Measurements from ENCODE around the gene KIF14.
A peak's percentile ranks its signal among the peaks of the same experiment; 100 is the strongest.

The KIF14 gene

DNA sequence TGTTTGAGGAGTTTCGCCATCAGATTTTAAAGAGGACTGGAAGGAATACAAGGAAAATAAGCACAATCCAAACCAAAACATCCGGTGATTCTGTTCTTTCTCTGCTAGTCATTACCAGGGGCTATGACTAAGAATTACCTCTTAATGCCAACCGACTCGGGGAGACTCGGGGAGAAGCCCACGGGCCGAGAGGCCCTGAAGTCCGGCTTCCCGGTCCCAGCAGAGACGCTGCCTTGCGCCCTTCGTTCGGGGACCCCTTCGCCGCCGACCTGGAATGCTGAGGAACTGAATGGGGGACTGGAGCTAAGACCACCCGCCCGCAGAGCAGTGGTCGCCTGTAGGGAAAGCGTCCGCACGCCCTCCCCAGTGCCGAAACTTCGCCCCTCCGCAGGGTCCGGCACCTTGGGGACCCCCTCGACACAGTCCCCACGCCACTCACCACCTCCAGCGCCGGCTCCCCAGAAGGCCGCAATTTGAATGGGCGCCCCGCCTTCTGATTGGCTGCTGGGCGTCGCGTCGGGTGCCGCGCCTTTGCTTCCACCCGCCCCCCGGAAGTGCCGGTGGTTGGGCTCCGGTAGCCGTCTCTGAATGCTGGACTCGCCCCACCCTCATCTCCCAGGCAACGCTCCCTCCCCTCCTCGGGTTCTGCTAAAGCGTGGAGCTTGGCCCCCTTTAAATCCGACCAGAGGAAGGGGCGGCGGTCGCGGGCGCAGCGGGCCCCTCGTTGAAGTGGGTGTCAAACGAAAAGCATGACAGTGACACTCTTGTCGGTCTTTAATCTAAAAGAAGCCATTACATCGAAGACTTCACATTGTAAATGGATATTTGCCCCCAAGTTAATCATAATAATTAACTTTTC, at the start of gene KIF14:
KIF14 (minus strand) TSS at position 479 of the 859 bp plus-strand sequence. CDS start 2,028 bp downstream, outside the sequence.
- peak; percentile 76 to 83 for DNase-seq (ENCODE audit: low read depth in 2 of 2)

DNA sequence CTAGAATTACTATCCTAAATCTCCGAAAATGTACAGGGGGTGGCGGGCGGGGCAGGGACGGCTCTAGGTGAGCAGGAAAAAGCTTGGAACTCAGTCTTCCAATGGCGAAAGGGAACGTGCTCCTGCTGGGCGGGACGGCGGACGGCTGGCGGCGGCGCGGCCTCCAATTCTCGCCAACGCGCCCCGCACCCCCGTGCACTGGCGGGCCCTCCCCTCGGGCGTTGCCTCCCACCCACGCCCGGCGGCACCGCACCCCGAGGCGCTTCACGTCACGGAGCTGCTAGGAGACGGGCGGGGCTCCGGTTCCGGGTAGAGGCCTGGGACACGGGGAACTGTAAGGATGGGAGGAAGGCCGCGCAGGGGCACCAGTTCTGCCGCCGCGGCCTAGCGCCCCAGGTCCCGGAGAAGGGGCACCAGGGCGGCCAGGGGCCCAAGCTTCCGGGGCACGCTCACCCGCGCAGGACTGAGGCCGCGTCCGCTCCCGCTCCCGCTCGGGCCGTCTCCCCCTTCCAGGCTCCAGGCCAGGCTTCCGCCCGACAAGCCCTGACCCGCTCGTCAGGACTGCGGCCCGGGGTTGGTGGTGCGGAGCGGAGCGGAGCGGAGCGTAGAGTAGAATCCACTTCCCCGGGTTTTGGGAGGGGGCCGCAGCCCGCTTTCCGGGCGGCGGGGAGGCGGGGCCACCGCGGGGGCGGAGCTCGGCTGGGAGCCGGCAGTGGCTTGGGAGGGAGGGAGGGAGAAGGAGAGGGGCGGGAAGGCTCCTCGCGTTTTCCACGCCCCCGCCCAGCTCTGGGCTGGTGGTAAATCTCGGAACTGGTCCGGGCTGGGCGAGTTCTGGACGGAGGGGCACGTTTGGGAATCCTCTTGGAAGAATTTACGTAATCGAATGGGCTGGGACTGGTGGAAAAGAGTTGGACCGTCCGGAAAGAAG, 49.0 kb upstream of the KIF14 start, which contains the start of gene DDX59:
DDX59 (minus strand) TSS at position 594 of the 928 bp plus-strand sequence. CDS start 3,167 bp downstream, outside the sequence.
- DNase-seq (ENCODE audit: low read depth in 2 of 2) = peak; percentile 82 to 91

GRCh38 chr1:200668514-200669313, 48.2 kb upstream of the KIF14 start:
- no peak for DNase-seq (ENCODE audit: low read depth in 2 of 2)

- DNase-seq (ENCODE audit: low read depth in 2 of 2) = no peak
These were observed 45.8 kb upstream of the KIF14 start for GRCh38 chr1:200666309-200666708.

DNA sequence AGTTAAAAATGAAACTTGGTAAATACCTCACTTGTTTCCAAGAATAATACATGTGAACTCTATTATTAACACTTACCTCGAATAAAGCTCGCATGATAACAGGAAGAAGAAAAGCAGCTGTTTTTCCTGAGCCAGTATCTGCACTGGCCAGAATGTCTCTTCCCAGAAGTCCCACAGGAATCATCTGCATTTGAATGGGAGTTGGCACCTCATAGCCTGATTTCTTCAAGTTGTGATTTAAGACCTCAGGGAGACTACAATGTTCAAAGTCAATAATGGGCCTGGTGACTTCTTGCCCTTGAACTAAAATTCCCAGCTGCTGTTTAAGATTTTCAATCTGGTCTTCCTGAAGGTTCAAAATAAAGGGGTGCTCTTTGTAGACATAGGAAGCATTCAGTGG, 45.3 kb upstream of the KIF14 start:
- DNase-seq (ENCODE audit: low read depth in 2 of 2) = no peak

- DNase-seq (ENCODE audit: low read depth in 2 of 2) = no peak
These were observed 40.2 kb upstream of the KIF14 start for GRCh38 chr1:200660719-200661118.

DNA sequence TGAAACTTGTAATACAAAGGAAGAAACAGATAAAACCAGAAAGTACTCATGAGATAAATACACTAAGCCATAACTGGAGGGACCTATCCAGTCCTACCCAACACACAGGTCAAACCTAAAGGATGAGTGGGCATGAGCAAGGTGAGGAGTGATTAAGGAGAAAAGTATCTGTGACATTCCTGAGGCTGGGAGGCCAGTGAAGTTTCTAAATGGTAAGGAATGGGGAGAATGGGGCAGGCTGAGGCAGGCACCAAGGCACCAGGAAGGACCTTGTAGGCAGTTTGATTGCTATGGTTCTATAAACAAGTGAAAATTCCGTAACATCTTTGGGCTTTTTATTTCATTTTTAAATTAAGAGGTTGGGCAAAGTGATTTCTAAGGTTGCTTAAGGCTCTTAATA, 38.7 kb upstream of the KIF14 start:
- no peak for DNase-seq (ENCODE audit: low read depth in 2 of 2)

DNA sequence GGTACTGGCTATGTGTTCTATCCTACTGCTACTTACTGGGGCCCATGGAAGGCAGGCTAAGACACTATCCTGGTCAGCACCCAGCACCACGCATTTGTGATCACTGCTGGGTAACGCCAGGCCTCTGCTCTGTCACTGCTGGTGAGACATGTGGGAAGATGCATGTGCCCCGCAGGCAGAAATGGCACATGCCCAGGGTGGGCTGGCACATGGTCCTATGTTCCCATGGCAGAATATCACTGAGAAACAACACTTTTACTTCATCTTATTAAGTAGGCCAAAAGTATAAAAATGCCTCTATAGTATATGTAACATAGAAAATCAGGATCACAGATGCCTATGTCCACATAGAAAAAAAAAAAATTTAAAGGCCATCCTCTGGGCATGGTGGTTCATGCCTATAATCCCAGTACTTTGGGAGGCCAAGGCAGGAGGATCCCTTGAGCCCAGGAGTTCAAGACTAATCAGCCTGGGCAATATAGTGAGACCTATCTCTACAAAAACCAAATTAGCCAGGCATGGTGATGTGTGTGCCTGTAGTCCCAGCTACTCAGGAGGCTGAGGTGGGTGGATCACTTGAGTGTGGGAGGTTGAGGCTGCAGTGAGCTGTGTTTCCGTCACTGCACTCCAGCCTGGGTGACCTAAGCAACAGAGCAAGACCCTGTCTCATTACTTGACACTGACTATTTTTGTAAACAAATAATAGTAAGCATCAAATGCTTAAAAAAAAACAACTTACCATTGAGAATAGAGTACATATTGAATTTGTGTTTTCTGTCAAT, 37.7 kb upstream of the KIF14 start:
- DNase-seq (ENCODE audit: low read depth in 2 of 2) = no peak

- no peak for DNase-seq (ENCODE audit: low read depth in 2 of 2)
These were observed 34.1 kb upstream of the KIF14 start for GRCh38 chr1:200654660-200655059.

DNA sequence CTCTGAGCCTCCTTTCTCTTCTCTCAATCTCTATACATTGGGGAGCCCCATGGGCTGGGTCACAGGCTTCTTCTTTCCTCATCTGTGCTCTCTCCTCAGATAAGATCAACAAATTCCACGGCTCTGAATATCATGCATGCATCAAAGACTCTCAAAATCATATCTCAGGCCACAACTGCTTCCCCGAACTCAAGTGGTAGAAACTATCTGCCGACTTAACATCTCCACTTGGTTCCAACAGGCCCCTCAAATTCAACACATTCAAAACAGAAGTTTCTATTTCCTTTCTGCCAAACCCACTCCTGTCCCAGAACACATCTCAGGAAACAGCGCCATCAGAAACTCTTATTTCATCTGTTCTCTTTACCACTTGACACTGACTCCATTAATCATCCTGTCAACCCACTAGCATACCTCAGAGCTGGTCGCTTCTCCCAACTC, 32.5 kb upstream of the KIF14 start:
- DNase-seq (ENCODE audit: low read depth in 2 of 2) = no peak

GRCh38 chr1:200652378-200652777, 31.8 kb upstream of the KIF14 start:
- no peak for DNase-seq (ENCODE audit: low read depth in 2 of 2)

- no peak for DNase-seq (ENCODE audit: low read depth in 2 of 2)
These were observed 26.0 kb upstream of the KIF14 start for GRCh38 chr1:200646515-200646914.

DNA sequence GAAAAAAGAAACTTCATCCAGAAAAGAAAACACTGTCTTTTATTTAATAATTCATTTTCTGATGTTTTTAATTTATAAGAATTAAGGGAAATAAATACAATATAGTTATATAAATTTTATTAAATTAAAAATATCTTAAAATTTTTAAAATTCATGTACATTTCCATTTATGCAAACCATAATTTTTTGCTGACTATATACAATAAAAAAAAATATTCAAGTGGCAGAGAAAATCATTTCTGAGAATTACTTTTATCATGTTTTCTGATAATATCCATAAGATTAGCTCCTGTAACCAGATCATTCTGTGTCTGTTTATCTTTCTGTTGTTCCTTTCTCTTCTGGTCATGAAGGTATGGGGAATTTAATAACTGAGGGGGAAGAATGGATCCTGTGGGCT, 23.5 kb upstream of the KIF14 start:
- DNase-seq (ENCODE audit: low read depth in 2 of 2) = no peak

- DNase-seq (ENCODE audit: low read depth in 2 of 2) = no peak
These were observed 21.9 kb upstream of the KIF14 start for GRCh38 chr1:200642481-200642880.

- DNase-seq (ENCODE audit: low read depth in 2 of 2) = no peak
These were observed 20.4 kb upstream of the KIF14 start for GRCh38 chr1:200640963-200641401.

DNA sequence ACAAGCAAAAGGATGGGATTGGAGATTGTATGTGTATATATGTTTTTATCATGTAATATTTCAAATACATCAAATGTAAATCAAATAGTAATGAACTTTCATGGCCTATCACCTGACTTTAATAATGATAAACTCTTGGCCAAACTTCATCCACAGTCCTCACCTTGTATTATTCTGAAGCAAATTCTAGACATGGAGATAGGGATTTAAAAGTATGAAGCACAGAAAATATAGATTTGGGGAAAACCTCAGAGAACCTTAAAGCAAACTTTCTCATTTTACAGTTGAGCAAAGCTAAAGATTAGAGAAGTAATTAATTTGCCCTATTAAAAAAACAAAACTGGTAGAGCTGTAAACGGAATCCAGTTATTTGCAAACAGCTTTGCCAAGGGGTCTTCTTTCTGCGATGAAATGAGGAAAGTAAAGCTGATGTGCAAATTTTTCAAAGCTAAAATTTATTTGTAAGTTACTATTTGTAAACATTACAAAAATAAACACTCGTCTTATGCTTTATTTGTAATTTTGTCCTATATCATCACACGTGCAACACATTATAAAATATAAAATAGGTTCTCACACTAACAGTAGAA, 19.9 kb upstream of the KIF14 start:
- DNase-seq (ENCODE audit: low read depth in 2 of 2) = no peak

DNA sequence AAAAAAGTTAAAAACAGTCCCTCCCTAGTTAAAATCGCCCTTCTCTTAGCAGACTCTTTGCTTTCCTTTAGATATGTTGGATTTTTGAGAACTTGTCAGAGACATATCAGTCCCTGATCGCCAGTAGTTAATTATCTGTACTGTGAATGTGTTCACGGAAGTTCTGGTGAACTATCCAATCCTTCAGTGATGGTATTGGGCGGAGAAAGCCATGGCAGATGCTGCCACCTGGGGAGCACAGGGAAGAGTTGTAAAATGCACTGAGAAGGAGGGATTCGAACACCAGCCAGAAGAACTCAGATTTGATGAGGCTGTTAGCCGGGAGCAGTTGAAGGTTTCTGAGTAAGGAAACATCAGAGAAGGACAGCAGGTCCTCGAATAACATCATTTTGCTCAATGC, 17.5 kb upstream of the KIF14 start:
- DNase-seq (ENCODE audit: low read depth in 2 of 2) = no peak

DNA sequence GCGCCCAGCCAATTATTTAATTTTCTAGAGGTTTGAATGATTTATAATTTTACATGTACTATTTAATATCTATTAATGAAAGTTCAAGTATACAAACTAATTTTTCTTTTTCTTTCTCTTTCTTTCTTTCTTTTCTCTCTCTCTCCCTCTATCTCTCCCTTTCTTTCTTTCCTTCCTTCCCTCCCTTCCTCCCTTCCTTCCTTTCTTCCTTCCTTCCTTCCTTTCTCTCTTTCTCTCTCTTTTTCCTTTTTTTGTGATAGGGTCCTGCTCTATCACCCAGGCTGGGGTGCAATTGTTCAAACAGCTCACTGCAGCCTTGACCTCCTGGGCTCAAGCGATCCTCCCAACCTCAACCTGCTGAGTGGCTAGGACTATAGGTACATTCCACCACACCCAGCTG, 16.1 kb upstream of the KIF14 start:
- no peak for DNase-seq (ENCODE audit: low read depth in 2 of 2)

- no peak for DNase-seq (ENCODE audit: low read depth in 2 of 2)
These were observed 13.9 kb upstream of the KIF14 start for GRCh38 chr1:200634261-200635122.

All from stimulated activated CD4-positive, alpha-beta T cell treated with anti-CD3 and anti-CD28 coated beads, Interleukin-1b, Interleukin-23, amount 100 ng/mL, for 4 hours (primary cell).